Osteoblast (primary cell): Measurements from ENCODE around the gene TBRG4. TPM values are rescaled to one million over a fixed set of nuclear protein-coding genes. Genes with fewer than 3 reads are reported as not detected.
"Not testable (repeated sequence)": the region's sequence is repeated elsewhere in the genome, so short reads cannot be mapped to it uniquely, and the experiment has no call there.

Experiments used
- DNase-seq: peaks from one replicate; pipeline ENCODE4 v3.0.0; 2011; ENCODE audit warnings: low spot score, mixed read lengths; ENCODE audit not compliant: insufficient read length; ENCODE audit errors: missing footprints
- H2AFZ ChIP-seq: 2 replicates; pipeline ENCODE4 v1.6.0; 2011; ENCODE audit warnings: mild to moderate bottlenecking, low read length
- H3K27ac ChIP-seq: 2 replicates; pipeline ENCODE4 v1.5.1; 2011; ENCODE audit warnings: mild to moderate bottlenecking, low read depth, low read length, moderate library complexity
- H3K27me3 ChIP-seq: 2 replicates; pipeline ENCODE4 v1.6.0; 2012; ENCODE audit warnings: mild to moderate bottlenecking, control low read depth, inconsistent platforms, low read length, moderate library complexity; ENCODE audit not compliant: insufficient read depth
- H3K36me3 ChIP-seq: 2 replicates; pipeline ENCODE4 v1.5.1; 2011; ENCODE audit warnings: mild to moderate bottlenecking, low read length, control low read depth, moderate library complexity; ENCODE audit not compliant: insufficient read depth
- H3K4me1 ChIP-seq: 2 replicates; pipeline ENCODE4 v1.5.1; 2011; ENCODE audit warnings: mild to moderate bottlenecking, low read length, control low read depth, moderate library complexity; ENCODE audit not compliant: insufficient read depth
- H3K4me2 ChIP-seq: 2 replicates; pipeline ENCODE4 v1.6.0; 2011; ENCODE audit warnings: mild to moderate bottlenecking, low read length; ENCODE audit not compliant: insufficient read depth
- H3K4me3 ChIP-seq: fragments of 200-600 bp; sonication (generic); 3 replicates; pipeline ENCODE4 v1.5.1; 2012; ENCODE audit warnings: mild to moderate bottlenecking, low read length, inconsistent platforms; ENCODE audit not compliant: insufficient read depth
- H3K79me2 ChIP-seq: 2 replicates; pipeline ENCODE4 v1.6.0; 2012; ENCODE audit warnings: mild to moderate bottlenecking, low read length, control low read depth, inconsistent platforms; ENCODE audit not compliant: insufficient read depth
- H3K9me3 ChIP-seq: 2 replicates; pipeline ENCODE4 v1.5.1; 2011; ENCODE audit warnings: low read depth, low read length, control low read depth
- H4K20me1 ChIP-seq: 2 replicates; pipeline ENCODE4 v1.6.0; 2012; ENCODE audit warnings: mild to moderate bottlenecking, low read length, control low read depth; ENCODE audit not compliant: insufficient read depth
- total RNA-seq: library from RNA; depleted of rRNA; stranded (reverse); fragments of >200 nt; gene quantifications from 2 replicates; pipeline ENCODE4 v1.2.3, GENCODE V29; 2012
- TF ChIP-seq, protein P1 (sequence below): IDR thresholded peaks from 2 replicates; pipeline ENCODE4 v1.5.1; 2011; ENCODE audit warnings: mild to moderate bottlenecking, low read depth, low read length, moderate library complexity; ENCODE audit errors: extremely low read depth

The TBRG4 gene
- total RNA-seq, 1 donor, result 43.1 TPM

DNA sequence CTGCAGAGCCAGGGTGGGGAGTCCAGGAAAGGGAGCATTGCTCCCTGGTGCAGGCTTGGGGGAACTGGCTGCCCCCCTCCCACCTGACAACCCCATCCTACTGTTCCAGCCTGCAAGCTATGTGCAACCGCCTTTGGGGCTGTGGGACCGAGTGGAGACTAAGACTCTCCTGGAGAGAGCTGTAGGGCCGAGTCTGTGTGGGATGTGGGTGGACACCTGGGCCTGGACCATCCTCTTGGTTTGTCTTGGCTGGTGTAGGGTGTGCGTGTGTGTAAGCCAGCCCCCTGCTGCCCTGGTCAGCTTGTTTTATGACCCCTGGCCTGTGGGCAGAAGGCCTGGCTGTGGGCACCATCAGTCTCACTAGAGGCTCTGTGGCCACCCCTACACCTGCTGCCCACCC lies 44.4 kb upstream of the TBRG4 start:
- H3K9me3 ChIP-seq, result no peaks in the 10 kb centered on the region
- TF ChIP-seq, protein P1, sequence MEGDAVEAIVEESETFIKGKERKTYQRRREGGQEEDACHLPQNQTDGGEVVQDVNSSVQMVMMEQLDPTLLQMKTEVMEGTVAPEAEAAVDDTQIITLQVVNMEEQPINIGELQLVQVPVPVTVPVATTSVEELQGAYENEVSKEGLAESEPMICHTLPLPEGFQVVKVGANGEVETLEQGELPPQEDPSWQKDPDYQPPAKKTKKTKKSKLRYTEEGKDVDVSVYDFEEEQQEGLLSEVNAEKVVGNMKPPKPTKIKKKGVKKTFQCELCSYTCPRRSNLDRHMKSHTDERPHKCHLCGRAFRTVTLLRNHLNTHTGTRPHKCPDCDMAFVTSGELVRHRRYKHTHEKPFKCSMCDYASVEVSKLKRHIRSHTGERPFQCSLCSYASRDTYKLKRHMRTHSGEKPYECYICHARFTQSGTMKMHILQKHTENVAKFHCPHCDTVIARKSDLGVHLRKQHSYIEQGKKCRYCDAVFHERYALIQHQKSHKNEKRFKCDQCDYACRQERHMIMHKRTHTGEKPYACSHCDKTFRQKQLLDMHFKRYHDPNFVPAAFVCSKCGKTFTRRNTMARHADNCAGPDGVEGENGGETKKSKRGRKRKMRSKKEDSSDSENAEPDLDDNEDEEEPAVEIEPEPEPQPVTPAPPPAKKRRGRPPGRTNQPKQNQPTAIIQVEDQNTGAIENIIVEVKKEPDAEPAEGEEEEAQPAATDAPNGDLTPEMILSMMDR, result no peak
- H2AFZ ChIP-seq, result no peak overlapping the region
- H3K27ac ChIP-seq, result no peak overlapping the region
- H3K4me3 ChIP-seq, result no peak overlapping the region
- peaks cover 36% of the 10 kb centered on the region for H3K27me3 ChIP-seq
- no peak for DNase-seq
- no peaks in the 10 kb centered on the region for H3K79me2 ChIP-seq
- no peaks in the 10 kb centered on the region for H3K36me3 ChIP-seq
- no peaks in the 10 kb centered on the region for H3K4me1 ChIP-seq
- H4K20me1 ChIP-seq, result no peaks in the 10 kb centered on the region
- no peak overlapping the region for H3K4me2 ChIP-seq

DNA sequence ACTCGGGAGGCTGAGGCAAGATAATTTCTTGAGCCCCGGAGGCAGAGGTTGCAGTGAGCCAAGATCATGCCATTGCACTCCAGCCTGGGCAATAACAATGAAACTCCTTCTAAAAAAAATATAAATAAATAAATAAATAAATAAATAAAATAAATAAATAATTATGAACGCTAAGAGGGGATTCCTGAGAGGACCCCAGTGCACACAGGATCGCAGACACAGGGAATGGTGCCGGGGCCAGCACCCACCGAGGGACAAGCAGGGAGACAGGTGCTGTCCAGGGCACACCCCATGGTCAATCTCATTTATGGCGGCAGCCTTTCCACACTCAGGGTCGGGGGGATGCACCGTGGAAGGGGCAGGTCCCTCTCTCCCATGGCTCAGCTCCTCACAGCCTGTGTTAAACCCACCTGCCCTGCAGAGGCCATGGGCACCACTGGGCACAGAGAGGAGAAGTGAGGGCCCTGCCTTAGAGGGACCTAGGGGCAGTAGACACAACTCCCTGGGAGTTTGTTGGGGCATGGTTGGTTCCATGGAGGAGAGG lies 43.9 kb upstream of the TBRG4 start:
- peaks cover 39% of the 10 kb centered on the region for H3K27me3 ChIP-seq
- H3K79me2 ChIP-seq, result no peaks in the 10 kb centered on the region
- no peaks in the 10 kb centered on the region for H3K4me1 ChIP-seq
- H2AFZ ChIP-seq, result no peak overlapping the region
- no peaks in the 10 kb centered on the region for H3K9me3 ChIP-seq
- DNase-seq, result no peak
- TF ChIP-seq, protein P1, result no peak
- no peak overlapping the region for H3K4me2 ChIP-seq
- no peaks in the 10 kb centered on the region for H4K20me1 ChIP-seq
- no peaks in the 10 kb centered on the region for H3K36me3 ChIP-seq
- H3K27ac ChIP-seq, result no peak overlapping the region
- H3K4me3 ChIP-seq, result no peak overlapping the region

DNA sequence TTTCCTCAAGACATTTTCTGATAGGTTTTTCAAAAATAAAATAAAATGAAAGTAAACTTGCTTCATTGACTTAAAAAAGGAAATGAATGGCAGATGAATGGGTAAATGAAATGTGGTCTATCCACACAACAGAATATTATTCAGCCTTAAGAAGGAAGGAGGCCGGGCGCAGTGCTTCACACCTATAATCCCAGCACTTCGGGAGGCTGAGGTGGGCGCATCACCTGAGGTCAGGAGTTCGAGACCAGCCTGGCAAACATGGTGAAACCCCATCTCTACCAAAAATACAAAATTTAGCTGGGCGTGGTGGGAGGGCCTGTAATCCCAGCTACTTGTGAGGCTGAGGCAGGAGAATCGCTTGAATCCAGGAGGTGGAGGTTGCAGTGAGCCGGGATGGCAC lies 42.4 kb upstream of the TBRG4 start:
- not testable (repeated sequence) for H3K79me2 ChIP-seq, H3K4me1 ChIP-seq, DNase-seq, H3K36me3 ChIP-seq, H4K20me1 ChIP-seq, H3K9me3 ChIP-seq, H3K27ac ChIP-seq, H2AFZ ChIP-seq, H3K4me3 ChIP-seq, H3K4me2 ChIP-seq
- H3K27me3 ChIP-seq, result peaks cover 42% of the 10 kb centered on the region

DNA sequence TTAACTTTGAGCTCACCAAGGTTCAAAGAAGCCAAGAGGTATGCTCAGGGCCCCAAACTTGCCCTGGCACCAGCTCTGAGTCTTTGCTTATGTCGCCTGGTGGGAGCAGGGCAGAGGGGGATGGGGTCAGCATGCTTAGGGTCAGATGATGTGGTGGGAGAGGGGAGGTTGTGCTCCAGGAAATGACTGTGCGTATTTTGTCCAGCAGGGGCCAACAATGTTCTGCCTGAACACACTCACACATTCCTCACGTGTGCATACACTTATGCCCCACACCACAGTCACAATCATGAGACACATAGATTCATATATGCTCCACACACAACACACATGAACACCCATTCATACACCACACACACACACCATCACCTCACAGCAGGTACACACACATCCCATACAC lies 41.7 kb upstream of the TBRG4 start:
- no peak overlapping the region for H3K4me3 ChIP-seq
- H3K9me3 ChIP-seq, result no peaks in the 10 kb centered on the region
- H3K4me1 ChIP-seq, result no peaks in the 10 kb centered on the region
- H3K79me2 ChIP-seq, result no peaks in the 10 kb centered on the region
- H4K20me1 ChIP-seq, result no peaks in the 10 kb centered on the region
- H2AFZ ChIP-seq, result no peak overlapping the region
- H3K27me3 ChIP-seq, result peaks cover 41% of the 10 kb centered on the region
- no peak for DNase-seq
- no peak overlapping the region for H3K27ac ChIP-seq
- H3K4me2 ChIP-seq, result no peak overlapping the region
- TF ChIP-seq, protein P1, result no peak
- no peaks in the 10 kb centered on the region for H3K36me3 ChIP-seq
